ENCODE data around the gene MACO1.
"Not testable (repeated sequence)": the region's sequence is repeated elsewhere in the genome, so short reads cannot be mapped to it uniquely, and the experiment has no call there.

MACO1 gene

GRCh38 chr1:25430073-25430966, at the start of gene MACO1:
Gene MACO1, plus strand, starts transcription at chr1:25430897. Its CDS starts 202 bp downstream, at chr1:25431099.
- peak; percentile 96 for DNase-seq (ENCODE audit: low spot score)

- not testable (repeated sequence) for DNase-seq (ENCODE audit: low spot score)
These were observed 48.2 kb upstream of the MACO1 start for GRCh38 chr1:25382543-25382942.

- not testable (repeated sequence) for DNase-seq (ENCODE audit: low spot score)
These were observed 47.6 kb upstream of the MACO1 start for GRCh38 chr1:25383090-25383489.

GRCh38 chr1:25383875-25384274, 46.8 kb upstream of the MACO1 start:
- DNase-seq (ENCODE audit: low spot score) = not testable (repeated sequence)

GRCh38 chr1:25387096-25387495, 43.6 kb upstream of the MACO1 start:
- DNase-seq (ENCODE audit: low spot score) = not testable (repeated sequence)

- not testable (repeated sequence) for DNase-seq (ENCODE audit: low spot score)
These were observed 42.0 kb upstream of the MACO1 start for GRCh38 chr1:25388691-25389090.

- DNase-seq (ENCODE audit: low spot score) = not testable (repeated sequence)
These were observed 41.0 kb upstream of the MACO1 start for GRCh38 chr1:25389721-25390120.

- DNase-seq (ENCODE audit: low spot score) = no peak
These were observed 37.9 kb upstream of the MACO1 start for GRCh38 chr1:25392841-25393240.

- not testable (repeated sequence) for DNase-seq (ENCODE audit: low spot score)
These were observed 33.1 kb upstream of the MACO1 start for GRCh38 chr1:25397549-25397948.

GRCh38 chr1:25398079-25398478, 32.6 kb upstream of the MACO1 start:
- DNase-seq (ENCODE audit: low spot score) = not testable (repeated sequence)

GRCh38 chr1:25402947-25403803, 27.5 kb upstream of the MACO1 start:
- DNase-seq (ENCODE audit: low spot score) = not testable (repeated sequence)

- DNase-seq (ENCODE audit: low spot score) = not testable (repeated sequence)
These were observed 24.9 kb upstream of the MACO1 start for GRCh38 chr1:25405731-25406305.

- not testable (repeated sequence) for DNase-seq (ENCODE audit: low spot score)
These were observed 20.9 kb upstream of the MACO1 start for GRCh38 chr1:25409641-25410427.

- DNase-seq (ENCODE audit: low spot score) = not testable (repeated sequence)
These were observed 17.6 kb upstream of the MACO1 start for GRCh38 chr1:25412872-25413623.

GRCh38 chr1:25414157-25414556, 16.5 kb upstream of the MACO1 start:
- DNase-seq (ENCODE audit: low spot score) = not testable (repeated sequence)

- not testable (repeated sequence) for DNase-seq (ENCODE audit: low spot score)
These were observed 16.1 kb upstream of the MACO1 start for GRCh38 chr1:25414578-25414977.

- not testable (repeated sequence) for DNase-seq (ENCODE audit: low spot score)
These were observed 13.4 kb upstream of the MACO1 start for GRCh38 chr1:25417280-25417679.

GRCh38 chr1:25419339-25419738, 11.4 kb upstream of the MACO1 start:
- not testable (repeated sequence) for DNase-seq (ENCODE audit: low spot score)

GRCh38 chr1:25420715-25421114, 10.0 kb upstream of the MACO1 start, which contains the start of gene RHCE:
Gene RHCE, minus strand, starts transcription at chr1:25420825. Its CDS starts 39 bp downstream, at chr1:25420786.
- DNase-seq (ENCODE audit: low spot score) = not testable (repeated sequence)

GRCh38 chr1:25423206-25423605, 7.5 kb upstream of the MACO1 start:
- not testable (repeated sequence) for DNase-seq (ENCODE audit: low spot score)
